GM12878 (cell line): ENCODE data around the gene PTPRF.

Experiments
- CBFB ChIP-seq: IDR thresholded peaks from 2 replicates; pipeline ENCODE4 v1.6.1; 2016; ENCODE audit warnings: antibody characterized with exemption, low read depth
- EP300 ChIP-seq, 2 experiments: fragments of 150-350 bp in 1 of 2; IDR thresholded peaks; 2 replicates each; pipeline ENCODE4 v1.6.1; 2011 to 2012; ENCODE audit warnings: low read depth in 2 of 2, low read length in 2 of 2, borderline replicate concordance in 1 of 2, improper control_type of control experiment in 1 of 2, inconsistent platforms in 1 of 2; ENCODE audit not compliant: control insufficient read depth in 1 of 2
- MEF2B ChIP-seq: fragments of 450-650 bp; IDR thresholded peaks from 2 replicates; pipeline ENCODE4 v1.6.1; 2018; ENCODE audit warnings: mild to moderate bottlenecking, moderate library complexity; ENCODE audit not compliant: partially characterized antibody, poor library complexity, severe bottlenecking
- RFX5 ChIP-seq: IDR thresholded peaks from 2 replicates; pipeline ENCODE4 v1.6.1; 2011; ENCODE audit warnings: low read depth, low read length, improper control_type of control experiment
- YY1 ChIP-seq: IDR thresholded peaks from 2 replicates; pipeline ENCODE4 v1.6.1; 2011; ENCODE audit warnings: low read depth, mild to moderate bottlenecking, low read length

GRCh38 chr1:43538969-43539368 is 8.3 kb downstream of the PTPRF start:
- TF ChIP-seq RFX5: no peak
- TF ChIP-seq CBFB: no peak
- no peak for TF ChIP-seq EP300 (IDR thresholded peaks at IDR 0.05; ENCODE audit: borderline replicate concordance in 1 of 2, control insufficient read depth in 1 of 2, low read depth in 2 of 2, low read length in 2 of 2)
- no peak for TF ChIP-seq YY1
- TF ChIP-seq MEF2B: no peak
